CD4-positive, alpha-beta T cell treated with Interleukin-17A for 4 hours (primary cell): ENCODE measurements around the gene KASH5.
"Not testable (repeated sequence)": the region's sequence is repeated elsewhere in the genome, so short reads cannot be mapped to it uniquely, and the experiment has no call there.

Source experiments
- DNase-seq: peaks from one replicate; pipeline ENCODE4 v3.0.0-alpha.2; 2020; ENCODE audit warnings: mixed read lengths

Gene KASH5

DNA sequence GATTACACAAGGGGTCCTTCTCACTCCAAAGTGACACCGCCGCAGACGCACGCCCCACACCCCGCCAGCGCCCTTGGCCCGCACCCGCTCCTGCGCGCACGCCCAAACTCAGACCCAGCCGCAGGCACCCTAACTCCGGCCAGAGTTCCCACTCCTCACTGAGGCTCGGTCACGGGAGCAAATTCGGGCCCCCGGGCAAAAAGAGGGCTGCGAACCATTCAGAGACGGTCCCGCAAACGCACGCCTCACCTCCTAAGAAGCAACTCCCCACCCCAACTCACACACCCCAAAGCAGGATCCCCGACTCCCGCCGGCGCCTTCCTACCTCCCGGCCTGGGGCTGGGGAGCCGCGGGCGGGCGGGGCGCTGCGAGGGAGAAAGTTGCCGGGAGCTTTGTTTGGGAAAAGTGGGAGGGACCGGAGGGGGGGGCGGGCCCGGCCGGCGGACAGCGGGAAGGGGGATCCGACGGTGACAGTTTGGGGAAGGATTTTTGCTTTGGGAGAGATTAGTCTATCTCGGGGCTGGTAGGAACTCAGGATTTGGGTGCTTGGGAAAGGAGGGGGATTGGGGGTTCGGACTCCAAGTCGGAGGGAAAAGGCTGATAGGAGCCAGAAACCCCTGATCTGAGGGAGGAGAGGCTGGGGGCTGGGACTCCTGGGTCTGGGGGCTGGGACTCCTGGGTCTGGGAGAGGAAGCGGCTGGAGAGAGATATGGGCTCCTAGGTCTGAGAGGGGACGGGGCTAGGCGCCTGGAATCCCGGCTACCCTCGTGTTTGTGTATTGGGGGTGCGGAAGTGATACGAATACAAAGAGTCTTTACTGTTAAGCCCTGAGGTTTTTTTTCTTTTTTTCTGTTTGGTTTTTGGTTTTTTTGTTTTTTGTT lies 25.8 kb upstream of the KASH5 start, which contains the start of gene TEAD2:
Gene TEAD2, minus strand, starts transcription at position 369 of the 881 bp plus-strand sequence. CDS start 2,341 bp downstream, outside the sequence.
- peak; percentile 16 for DNase-seq

DNA sequence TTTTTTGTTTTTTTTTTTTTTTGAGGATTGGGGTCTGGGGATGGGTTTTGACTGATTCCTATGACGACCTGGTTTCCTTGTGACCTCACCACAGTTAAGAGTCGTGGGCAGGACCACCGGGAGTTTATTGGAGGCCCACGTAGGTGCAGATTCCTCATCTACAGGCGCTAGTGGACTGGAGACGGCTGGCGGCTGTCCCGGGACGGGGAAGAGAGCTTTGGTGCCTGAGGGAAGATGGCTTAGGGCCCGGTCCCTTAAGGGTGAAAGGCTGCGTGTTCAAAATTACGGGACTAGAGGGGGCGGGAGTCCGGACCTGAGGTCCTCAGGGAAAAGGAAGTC lies 25.2 kb upstream of the KASH5 start:
- DNase-seq, result no peak

DNA sequence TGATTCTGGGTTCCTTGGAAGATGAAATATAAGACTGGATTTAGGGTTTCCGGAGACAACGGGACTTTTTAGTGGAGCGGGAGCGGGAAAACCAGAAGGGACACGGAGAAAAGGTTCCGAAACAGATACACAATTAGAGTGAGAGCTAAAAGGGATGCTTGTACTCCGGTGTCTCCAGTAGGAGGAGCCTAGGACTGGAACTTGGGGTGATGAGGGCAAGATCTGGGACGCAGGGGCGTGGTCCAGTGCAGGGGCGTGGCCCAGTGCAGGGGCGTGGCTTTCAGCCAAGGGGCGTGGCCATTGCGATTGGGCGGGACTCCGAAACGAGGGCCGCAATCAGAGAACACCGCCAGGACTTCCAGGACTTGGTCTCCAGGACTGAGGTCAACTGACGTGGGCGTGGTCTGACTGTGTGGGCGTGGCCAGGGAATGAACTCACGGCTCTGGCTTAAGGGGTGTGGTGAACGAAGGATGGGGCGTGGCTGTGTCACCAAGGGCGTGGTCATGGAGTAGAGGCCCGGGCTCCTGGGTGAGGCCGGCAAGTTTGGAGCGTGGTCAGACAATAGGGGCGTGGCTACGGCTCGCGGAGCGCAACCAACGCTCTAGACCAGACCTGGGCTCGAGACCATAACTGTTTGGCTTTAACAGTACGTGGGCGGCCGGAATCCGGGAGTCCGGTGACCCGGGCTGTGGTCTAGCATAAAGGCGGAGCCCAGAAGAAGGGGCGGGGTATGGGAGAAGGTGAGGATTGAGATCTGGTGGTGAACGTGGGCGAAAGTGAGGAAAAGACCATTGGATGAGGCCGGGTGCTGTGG lies 24.6 kb upstream of the KASH5 start, which contains the start of gene DKKL1:
Gene DKKL1, plus strand, starts transcription at position 610 of the 815 bp plus-strand sequence. Its CDS starts 122 bp downstream, at position 732.
- peak; percentile 58 for DNase-seq

DNA sequence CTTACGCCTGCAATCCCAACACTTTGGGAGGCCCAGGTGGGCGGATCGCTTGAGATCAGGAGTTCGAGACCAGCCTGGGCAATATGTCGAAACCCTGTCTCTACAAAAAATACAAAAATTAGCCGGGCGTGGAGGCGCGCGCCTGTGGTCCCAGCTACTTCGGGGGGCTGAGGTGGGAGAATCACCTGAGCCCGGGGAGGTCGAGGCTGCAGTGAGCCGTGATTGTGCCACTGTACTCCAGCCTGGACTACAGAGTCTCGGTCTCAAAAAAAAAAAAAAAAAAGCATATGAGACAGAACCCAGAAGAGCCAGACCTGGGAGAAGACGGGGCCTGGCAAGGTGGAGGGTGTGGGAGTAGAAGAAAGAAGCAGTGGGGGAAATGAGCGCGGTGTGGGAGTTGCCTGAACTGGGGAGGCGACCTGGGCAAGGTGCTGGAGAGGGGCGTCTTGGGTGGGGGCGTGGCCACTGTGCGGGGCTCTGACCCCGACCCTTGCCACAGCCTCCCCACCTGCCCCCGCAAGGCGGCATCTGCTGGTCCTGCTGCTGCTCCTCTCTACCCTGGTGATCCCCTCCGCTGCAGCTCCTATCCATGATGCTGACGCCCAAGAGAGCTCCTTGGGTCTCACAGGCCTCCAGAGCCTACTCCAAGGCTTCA lies 23.8 kb upstream of the KASH5 start:
- no peak for DNase-seq

DNA sequence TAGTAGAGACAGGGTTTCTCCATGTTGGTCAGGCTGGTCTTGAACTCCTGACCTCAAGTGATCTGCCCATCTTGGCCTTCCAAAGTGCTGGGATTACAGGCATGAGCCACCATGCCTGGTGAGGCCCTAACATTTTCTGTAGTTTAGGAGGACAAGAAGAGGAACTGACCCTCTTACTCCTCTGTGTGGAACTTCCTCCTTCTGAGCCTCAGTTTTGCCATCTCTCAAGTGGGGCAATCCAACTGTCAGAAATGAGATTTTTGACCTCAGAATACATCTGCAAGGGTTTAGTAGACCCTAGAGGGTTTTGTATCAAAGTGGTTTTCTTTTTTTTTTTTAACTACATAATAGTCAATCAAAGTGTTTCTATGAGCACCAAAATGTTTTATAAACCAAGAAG lies 21.9 kb upstream of the KASH5 start:
- no peak for DNase-seq

DNA sequence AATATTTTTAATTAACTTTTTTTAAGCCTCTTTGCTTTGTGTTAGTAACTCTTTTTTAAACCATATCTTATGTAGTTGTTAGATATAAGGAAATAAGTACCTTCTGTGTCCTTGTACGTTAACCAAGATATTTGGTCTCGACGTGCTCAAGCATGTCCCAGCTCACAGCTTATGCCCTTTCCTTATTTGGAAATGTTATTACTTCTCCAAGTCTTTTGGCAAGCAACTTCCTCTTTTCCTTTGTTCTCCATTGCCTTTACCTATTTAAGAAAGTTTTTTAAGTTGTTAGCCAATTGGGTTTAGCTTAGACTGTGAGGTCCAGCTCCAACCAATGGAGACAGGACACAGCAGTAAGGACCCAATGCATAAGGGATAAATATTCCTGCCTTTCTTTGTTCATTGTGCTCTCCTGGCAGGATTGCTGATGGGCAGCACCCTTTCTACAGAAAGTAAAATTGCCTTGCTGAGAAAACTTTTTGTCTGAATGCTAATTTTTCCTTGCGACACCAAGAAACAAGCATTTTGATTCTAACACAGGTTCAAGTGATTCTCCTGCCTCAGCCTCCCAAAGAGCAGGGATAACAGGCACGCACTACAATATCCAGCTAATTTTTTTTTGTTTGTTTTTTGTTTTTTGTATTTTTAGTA lies 19.2 kb upstream of the KASH5 start:
- DNase-seq, result no peak

DNA sequence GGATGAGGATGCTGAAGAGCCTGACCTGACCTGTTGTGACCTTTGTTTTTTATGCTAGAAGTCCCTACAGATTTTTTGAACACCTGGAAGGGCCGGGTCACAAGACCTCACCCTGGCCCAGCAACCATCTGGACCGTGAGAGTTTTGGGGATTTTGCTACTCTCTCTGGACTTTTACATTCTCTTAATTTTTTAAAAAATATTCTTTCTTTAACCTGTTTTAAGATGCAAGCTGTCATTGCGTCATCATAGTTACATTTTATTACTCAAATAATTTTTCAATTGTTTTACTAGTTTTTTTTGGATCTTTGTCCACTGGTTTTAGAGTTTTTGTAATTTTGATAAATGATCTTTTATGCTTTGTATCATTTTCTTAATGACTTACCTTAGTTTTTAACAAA lies 16.9 kb upstream of the KASH5 start:
- DNase-seq, result no peak

DNA sequence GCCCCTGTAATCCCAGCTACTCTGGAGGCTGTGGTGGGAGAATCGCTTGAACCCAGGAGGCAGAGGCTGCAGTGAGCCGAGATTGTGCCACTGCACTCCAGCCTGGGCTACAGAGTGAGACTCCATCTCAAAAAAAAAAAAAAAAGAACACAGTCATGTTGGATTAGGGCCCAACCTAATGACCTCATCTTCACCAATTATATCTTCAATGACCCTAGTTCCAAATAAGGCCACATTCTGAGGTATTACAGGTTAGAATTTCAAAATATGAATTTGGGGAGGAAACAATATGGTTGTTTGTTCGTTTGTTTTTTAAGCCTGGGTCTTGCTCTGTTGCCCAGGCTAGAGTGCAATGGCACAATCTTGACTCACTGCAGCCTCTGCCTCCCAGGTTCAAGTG lies 14.9 kb upstream of the KASH5 start:
- DNase-seq, result not testable (repeated sequence)

DNA sequence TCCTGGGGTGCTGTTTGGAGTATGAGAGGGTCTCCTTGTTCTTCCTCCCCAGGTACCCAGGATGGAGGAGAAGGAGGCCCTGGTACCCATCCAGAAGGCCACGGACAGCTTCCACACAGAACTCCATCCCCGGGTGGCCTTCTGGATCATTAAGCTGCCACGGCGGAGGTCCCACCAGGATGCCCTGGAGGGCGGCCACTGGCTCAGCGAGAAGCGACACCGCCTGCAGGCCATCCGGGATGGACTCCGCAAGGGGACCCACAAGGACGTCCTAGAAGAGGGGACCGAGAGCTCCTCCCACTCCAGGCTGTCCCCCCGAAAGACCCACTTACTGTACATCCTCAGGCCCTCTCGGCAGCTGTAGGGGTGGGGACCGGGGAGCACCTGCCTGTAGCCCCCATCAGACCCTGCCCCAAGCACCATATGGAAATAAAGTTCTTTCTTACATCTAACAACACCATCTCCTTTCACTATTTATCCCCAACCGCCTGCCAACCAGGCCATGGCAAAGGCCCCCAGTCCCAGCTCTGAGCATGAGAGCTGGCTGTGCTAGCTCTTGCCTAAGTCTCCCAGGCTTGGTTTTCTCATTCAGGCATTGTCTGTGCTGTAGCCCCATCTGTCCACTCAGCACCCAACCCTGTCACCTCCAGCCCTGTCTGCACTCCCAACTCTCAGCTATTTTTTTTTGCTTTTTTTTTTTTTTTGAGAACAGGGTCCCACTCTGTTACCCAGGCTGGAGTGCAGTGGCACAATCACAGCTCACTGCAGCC lies 13.2 kb upstream of the KASH5 start:
- no peak for DNase-seq

DNA sequence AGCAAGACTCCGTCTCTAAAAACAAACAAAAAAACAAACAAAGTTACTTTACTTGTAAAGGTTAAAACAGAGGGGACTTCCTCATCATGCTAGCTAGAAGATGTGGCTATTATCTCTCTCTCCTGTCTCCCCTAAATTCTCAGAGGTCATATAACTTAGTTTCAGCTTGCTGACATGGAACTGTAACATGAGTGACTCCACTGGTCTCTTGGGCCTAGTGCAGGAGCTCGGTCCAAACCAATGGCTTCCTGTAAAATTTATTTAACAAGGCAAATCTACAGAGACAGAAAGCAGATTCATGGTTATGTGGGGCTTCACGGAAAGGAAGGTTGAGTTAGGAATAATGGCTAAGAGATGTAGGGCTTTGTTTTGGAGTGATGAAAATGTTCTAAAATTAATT lies 9.5 kb upstream of the KASH5 start:
- DNase-seq, result no peak

DNA sequence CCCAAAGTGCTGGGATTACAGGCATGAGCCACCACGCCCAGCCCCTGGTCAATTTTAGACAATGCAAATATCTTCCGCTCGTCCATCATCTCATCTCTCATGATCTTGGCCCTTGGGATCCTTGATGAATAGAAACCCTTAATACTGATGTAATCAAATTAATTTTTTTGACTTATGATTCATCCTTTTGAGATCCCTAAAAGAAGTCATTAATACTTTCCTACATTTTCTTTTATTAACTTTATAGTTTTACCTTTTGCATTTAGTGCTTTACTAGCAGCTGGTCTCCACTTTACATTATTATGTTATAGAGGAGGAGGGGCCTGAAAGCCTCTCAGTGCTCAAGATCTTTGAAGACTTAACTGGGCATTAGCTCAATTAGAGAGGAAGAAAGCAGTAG lies 7.7 kb upstream of the KASH5 start:
- no peak for DNase-seq

DNA sequence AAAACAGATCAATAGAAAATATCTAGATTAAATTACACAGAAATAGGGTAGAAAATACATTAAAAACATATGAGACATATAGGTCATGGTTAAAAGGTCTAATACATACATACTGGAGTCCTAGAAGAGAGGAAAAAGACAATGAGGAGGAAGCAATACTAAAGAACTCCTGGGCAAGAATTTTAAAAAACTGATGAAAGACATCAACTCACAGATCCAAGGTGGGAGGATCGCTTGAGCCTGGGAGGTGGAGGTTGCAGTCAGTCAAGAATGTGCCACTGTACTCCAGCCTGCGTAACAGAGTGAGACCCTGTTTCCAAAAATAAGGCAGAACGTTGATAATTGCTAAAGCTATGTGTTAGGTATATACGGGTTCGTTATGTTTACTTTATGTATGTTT lies 5.4 kb upstream of the KASH5 start:
- no peak for DNase-seq

DNA sequence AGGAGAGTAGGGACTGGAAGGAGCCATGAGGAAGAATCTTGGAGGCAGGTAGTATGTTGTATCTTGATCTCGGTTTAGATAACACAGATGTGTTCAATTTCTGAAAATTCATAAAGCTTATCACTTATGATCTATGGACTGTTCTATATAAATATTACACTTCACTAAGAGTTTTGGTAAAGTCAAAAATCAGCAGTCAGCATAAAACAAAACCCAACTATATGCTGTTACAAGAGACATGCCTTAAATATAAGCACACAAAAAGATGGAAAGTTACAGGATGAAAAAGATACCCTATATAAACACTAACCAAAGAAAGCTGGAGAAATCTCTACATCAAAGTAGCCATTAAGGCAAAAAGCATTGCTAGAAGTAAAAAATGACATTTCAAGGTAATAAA lies 4.5 kb upstream of the KASH5 start:
- DNase-seq, result no peak

DNA sequence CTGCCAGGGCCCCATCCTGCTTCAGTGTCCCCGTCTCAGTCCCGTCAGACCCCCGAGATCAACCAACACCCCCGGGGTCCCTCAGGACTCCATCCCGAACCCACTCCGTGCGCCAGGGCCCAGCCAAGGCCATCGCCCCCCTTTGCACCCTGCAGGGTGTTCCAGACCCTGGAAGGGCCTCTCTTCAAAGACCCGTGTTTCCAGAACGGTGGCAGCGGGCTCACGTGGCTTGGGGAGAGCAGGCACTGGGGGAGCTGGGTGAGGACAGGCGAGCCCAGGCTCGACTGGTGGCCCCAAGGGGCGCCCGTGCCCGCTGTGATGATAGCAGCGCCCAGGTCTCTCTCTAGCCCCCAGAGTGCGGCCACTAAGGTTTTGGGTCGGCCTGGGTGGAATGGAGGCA lies 1.4 kb downstream of the KASH5 start:
- no peak for DNase-seq

DNA sequence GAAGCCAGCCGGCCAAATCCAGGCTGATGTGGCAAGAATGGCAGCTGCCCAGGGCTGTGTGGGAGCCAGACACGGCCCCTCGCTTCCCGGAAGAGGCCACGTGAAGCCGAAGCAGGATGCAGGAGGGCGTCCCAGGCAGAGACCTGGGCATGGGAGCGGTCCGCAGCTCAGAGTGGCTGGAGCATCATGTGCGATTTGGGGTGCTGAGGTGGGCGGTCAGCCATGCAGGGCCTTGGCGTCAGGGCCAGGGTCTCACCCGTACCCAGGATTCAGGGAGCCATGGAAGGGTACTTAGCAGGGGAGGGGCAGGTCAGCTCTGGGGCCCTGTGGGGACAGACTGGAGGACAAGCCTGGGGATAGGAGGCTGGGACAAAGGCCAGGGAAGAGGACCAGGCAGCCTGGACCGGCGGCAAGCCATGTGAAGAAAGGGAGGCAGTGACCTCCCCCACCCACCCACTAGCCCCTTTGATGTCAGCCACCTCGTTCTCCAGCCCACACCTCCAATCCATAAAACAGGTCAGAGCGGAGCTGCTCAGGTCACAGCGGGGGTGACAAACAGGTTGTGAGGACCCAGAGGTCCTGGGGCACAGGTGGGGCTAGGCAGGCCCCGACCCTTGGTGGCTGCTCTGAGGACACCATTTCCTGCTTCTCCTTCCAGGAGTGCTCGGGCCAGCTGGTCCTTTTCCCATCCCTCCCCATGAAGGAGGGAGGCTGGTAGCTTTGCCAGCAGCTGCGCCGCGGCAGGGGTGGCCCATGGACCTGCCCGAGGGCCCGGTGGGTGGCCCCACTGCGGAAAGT lies 2.3 kb downstream of the KASH5 start:
- DNase-seq, result no peak

DNA sequence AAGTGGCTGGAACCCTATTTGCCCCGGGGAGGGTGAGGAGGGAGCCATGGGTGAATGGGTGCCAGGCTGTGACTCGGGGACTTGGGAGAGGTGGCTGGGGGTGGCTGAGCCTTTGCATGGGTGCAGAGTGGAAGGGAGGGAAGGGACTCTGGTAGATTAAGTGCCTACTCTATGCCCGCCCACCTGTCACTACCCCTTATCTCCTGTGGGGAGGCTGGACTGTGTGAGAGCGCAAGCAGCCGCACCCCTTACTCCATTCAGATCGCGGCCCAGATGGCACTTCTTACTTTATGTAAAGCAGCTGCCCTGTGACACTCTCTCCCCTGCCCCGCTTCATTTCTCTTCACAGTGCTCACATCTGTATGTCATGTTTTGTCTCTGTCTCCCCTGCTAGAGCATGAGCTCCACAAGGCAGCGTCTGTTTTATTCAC lies 2.9 kb downstream of the KASH5 start:
- DNase-seq, result no peak

DNA sequence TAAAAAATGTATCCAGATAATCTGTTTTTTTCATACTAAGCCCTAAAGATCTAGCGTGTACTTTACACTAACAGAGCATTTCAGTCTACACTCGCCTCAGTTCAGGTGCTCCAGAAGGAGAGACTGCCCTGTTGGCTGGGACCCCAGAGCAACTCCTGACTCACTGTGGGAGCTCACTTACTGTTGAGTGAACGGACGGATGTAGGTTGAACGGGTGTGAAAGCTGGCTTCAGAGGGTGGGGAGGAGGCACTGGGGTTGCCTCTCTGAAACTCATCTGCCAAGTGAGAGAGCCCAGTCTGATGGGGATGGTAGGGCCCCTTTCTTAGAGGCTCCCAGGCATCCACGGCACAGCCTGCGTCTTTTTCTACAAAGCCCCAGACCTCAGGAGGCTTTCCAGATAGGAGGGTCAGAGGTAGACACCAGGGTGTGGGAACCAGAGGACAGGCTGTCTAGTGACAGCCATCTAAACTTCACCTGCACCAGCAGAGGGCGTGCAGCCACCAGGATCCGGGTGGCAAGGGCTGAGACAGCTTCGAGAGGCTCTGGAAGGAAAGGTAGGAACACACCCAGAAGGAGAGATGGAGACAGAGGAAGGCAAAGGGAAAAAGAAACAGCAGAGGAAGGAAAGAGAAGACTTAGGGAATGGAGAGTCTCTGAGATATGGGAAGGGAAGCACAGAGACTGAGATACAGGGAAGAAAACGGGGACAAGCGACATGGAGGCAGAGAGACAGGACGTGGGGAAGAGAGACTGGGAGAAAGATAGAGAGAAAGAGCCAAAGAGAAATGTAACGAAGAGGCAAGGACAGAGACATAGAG lies 3.7 kb downstream of the KASH5 start:
- DNase-seq, result peak; percentile 90

DNA sequence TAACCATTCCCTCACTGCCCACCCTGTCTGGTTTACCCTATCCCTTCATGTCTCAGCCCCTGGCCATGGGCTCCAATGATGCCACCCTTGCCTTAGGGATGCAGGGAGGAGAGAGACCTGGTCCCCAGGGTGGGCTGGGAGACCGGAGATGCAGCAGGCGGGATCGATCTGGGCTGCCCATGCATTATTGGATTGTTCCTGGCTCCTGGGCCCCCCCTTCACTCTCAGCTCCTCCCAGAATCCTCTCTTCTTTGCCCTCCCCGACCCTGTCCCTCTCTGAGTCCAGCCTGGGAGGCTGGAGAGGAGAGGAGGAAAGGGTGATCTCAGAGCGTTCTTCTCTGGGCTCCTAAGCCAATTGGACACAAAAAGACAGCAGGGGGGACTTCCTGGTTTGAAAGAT lies 5.8 kb downstream of the KASH5 start:
- no peak for DNase-seq

DNA sequence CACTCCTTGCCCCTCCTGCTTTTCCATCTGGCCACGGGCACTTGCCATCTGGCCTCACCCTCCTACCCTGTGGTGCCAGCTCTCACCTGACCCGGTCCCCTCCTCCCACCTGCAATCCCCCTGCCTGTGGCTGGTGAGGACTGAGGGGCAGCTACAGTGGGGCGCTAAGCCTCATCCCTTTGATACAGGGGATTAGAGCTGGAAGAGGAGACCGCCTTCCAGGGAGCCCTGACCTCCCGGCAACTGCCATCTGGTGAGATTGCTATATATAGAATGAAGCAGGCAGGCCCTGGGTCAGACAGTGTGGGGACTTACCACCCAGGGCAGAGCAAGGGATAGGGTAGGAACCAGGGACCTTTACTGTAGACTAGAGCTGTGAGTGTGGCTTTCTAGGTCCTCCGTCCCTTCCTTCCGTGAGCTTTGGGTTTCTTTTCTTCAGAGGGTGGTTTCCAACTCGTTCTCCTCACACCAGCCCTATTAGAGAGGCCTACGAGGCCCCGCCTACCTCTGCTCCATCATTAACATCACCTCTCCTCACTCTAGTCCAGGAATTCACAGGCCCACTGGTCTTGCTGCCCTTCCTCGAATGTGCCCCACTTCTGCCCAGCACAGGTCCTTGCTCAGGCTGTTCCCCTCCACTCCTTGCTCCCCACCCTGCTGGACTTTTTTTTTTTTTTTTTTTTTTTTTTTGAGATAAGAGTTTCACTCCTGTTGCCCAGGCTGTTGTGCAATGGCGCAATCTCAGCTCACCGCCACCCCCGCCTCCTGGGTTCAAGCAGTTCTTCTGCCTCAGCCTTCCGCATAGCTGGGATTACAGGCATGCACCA lies 7.7 kb downstream of the KASH5 start:
- DNase-seq, result no peak
